Measurements from ENCODE around the gene ZBTB42. TPM values are rescaled to one million over a fixed set of nuclear protein-coding genes. Genes with fewer than 3 reads are reported as not detected.

The ZBTB42 gene
- total RNA-seq (2022; extraction: Qiagen RNA extraction; ENCODE audit: low read depth), result 2.3 to 3.5 TPM (median 2.9 TPM) in 5 replicates

DNA sequence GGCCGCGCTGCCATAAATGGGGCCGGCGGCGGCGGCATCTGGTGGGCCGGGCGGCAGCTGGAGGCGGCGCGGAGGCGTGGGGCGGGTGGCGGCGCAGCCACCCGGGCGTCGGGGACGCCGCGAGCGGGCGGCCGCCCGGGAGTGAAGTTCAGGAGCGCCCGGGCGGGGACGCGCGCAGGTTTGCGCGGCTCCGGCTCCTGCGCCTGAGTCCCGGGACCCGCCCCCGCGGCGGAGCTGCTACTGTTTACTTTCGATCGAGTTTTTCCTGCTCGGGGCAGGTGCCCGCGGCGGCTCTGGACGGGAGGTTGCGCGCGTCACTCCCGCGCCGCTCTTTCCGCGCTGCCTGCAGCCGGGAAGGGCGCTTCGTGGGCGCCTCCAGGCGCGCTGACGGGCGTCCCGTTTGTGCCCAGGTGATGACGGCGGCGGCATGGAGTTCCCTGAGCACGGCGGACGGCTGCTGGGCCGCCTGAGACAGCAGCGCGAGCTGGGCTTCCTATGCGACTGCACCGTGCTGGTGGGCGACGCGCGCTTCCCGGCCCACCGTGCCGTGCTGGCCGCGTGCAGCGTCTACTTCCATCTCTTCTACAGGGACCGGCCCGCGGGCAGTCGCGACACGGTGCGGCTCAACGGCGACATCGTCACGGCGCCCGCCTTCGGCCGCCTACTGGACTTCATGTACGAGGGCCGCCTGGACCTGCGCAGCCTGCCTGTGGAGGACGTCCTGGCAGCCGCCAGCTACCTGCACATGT, at the start of gene ZBTB42:
Gene ZBTB42, plus strand, starts transcription at position 331 of the 749 bp plus-strand sequence. Its CDS starts 97 bp downstream, at position 428.

DNA sequence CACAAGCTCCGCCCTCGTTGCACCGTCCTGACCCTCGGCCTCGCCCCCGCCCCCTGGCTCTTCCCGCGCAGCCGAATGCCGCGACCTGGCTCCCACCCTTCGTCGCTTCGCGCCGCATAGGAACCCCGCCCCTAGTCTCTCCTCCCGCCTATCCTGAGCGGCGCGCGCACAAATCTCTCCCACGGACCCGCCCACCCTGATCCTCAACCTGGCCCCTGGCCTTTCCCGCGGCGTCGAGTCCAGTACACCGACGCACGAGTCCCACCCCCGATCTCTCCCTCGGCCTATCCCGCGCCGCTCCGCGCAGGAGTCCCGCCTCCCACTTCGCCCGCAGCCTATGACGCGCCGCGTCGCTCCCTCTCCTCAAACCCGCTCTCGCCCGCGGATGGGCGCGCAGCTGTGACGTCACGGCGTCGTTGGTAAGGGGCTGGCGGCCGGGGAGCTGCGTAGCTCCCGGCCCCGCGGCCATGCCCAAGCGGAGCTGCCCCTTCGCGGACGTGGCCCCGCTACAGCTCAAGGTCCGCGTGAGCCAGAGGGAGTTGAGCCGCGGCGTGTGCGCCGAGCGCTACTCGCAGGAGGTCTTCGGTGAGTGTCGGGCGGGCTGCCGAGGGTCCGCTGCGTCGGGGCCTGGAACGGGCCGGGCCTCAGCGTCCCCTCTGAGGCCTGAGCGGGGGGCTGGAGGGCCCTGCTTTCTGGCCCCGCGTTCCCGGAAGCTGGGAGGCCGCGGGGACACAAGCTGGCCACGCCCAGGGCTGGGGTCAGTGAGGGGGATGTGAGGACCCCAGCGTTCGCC, 48.0 kb upstream of the ZBTB42 start, which contains the start of gene SIVA1:
Gene SIVA1, plus strand, starts transcription at position 413 of the 793 bp plus-strand sequence. Its CDS starts 55 bp downstream, at position 468.

DNA sequence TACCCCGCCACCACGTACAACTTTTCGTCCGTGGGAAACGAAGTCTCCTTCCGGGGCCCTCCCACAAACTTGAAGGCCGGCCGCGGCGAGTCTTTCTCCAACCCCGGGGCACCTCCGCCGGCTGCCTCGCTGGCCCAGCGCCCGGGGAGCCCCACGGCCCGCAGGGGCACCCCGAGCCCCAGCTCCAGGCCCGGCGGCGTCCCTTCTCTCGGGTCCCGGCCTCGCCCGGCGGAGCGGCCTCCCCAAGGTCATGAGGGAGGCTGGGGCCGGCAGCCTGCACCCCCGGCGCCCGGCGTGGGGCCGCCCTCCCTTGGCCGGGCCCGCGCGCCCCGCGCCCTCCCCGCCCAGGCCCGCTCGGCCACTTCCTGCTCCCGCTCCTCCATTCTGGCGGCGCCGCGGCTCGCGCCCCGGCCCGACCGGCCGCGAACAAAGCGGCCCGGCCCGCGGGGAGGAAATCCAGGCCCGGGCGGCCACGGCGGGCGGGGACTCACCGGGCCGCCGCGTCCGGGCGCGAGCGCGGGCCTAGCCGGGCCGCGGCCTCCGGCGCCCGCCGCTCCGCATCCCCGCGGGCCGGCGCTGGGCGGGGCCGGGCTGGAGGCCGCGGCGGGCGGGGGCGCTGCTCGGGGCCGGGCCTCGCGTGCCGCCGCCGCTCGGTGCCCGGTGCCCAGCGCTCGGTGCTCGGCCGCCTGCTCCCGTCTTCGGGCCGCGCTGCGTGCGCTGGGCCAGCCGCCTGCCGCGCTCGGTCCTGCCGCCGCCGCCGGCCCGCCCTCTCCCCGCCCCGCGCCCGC, 5.7 kb upstream of the ZBTB42 start, which contains the start of gene AKT1:
Gene AKT1, minus strand, starts transcription at position 756 of the 788 bp plus-strand sequence. CDS start 3,105 bp downstream, outside the sequence.

Other genes starting within 250 kb of the ZBTB42 start
- gene C14orf180, start 221.3 kb upstream of the ZBTB42 start, total RNA-seq (2022; extraction: Qiagen RNA extraction; ENCODE audit: low read depth), result not detected in 5 replicates
- 0.15 to 0.63 TPM (median 0.38 TPM) in 5 replicates for gene TMEM179, start 196.3 kb upstream of the ZBTB42 start, total RNA-seq (2022; extraction: Qiagen RNA extraction; ENCODE audit: low read depth)
- 87.4 to 152 TPM (median 142 TPM) in 5 replicates for gene INF2, start 111.5 kb upstream of the ZBTB42 start, total RNA-seq (2022; extraction: Qiagen RNA extraction; ENCODE audit: low read depth)
- 5.6 to 8.9 TPM (median 6.7 TPM) in 5 replicates for gene ADSS1, start 76.9 kb upstream of the ZBTB42 start, total RNA-seq (2022; extraction: Qiagen RNA extraction; ENCODE audit: low read depth)
- gene SIVA1, start 48.0 kb upstream of the ZBTB42 start, total RNA-seq (2022; extraction: Qiagen RNA extraction; ENCODE audit: low read depth), result 135 to 218 TPM (median 184 TPM) in 5 replicates
- gene AKT1, start 5.4 kb upstream of the ZBTB42 start, total RNA-seq (2022; extraction: Qiagen RNA extraction; ENCODE audit: low read depth), result 93.7 to 110 TPM (median 103 TPM) in 5 replicates
- gene CEP170B, start 64.2 kb downstream of the ZBTB42 start, total RNA-seq (2022; extraction: Qiagen RNA extraction; ENCODE audit: low read depth), result 19.0 to 27.2 TPM (median 20.7 TPM) in 5 replicates
- 0.13 to 0.39 TPM (median 0.21 TPM) in 5 replicates for gene PLD4, start 123.8 kb downstream of the ZBTB42 start, total RNA-seq (2022; extraction: Qiagen RNA extraction; ENCODE audit: low read depth)
- gene AHNAK2, start 177.3 kb downstream of the ZBTB42 start, total RNA-seq (2022; extraction: Qiagen RNA extraction; ENCODE audit: low read depth), result 178 to 245 TPM (median 196 TPM) in 5 replicates
- 13.6 to 17.5 TPM (median 15.7 TPM) in 5 replicates for gene CLBA1, start 184.7 kb downstream of the ZBTB42 start, total RNA-seq (2022; extraction: Qiagen RNA extraction; ENCODE audit: low read depth)
- gene CDCA4, start 220.0 kb downstream of the ZBTB42 start, total RNA-seq (2022; extraction: Qiagen RNA extraction; ENCODE audit: low read depth), result 47.1 to 53.6 TPM (median 49.1 TPM) in 5 replicates